KBM-7 (cell line): Measurements from ENCODE around the gene SBK1.
"Not testable (repeated sequence)": the region's sequence is repeated elsewhere in the genome, so short reads cannot be mapped to it uniquely, and the experiment has no call there.

Source experiments
- DNase-seq: peaks from one replicate; pipeline ENCODE4 v3.0.0-alpha.2; 2015
- in situ Hi-C: fragments of 300-500 bp; cut with MboI; formaldehyde crosslinking; loops from 2 replicates; pipeline ENCODE4 v1.14.3; 2020; ENCODE audit warnings: low sequenced_read_pairs, low pct_unique_long_range_greater_than_20kb, mixed read lengths

Gene SBK1

DNA sequence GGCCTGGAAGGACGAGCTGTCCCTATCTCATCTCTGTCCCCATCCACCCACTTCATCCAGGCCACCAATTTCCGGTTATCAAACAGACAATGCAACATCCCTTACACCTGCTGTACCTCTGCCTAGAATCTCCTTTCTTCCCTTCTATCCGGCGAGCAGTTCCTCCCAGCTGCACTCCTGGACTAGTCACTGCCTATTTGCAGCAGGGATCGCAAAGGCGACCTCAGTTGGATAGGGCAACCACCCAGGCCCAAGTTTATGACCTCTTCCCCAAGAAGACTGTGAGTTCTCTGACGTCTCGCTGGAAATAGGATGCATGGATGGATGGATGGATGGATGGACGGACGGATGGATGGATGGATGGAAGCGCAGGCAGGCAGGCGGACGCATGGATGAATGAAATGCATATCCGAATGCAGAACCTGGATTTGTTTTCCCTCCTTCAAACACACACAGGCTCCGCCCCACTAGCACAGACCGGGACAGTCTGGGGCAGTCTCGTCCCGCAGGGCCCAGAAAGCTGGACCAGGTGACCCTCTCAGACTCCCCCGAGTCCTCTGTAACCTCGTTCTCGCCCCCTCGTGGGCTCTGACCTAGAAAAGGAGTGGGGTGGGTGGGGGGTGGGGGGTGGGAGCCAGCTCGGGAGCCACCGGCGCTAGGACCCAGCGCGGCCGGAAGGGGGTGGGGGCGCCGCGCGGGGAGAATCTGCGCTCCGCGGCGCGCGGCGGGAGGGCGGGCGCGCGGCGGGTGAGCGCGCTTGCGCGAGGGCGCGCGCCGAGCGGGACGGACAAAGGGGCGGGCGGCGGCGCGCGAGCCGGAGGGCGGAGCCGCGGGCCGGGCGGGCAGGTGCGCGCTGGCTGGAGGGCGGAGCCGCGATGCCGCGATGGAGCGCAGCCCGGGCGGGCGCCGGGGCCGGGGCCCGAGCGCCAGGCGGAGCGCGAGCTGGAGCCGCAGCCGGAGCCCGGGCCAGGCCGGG is at the start of gene SBK1:
Gene SBK1, plus strand, starts transcription at position 875 of the 976 bp plus-strand sequence. CDS start 24,867 bp downstream, outside the sequence.
- in situ Hi-C loops = no loop called here
- peak; percentile 52 for DNase-seq

DNA sequence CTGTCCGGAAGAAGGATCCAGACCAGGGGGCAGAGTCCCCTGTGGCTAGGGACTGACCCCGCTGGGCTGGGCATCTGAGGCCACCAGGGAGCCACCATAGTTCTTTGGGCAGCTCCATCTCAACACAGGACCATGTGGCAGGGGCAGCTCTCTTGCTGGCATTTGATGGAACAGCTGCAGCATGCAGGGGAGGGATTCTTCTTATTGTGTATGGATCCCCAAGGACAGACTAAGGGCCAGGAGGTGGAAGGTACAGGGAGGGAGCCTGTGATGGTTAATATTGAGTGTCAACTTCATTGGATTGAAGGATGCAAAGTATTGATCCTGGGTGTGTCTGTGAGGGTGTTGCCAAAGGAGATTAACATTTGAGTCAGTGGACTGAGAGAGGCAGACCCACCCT is 42.8 kb upstream of the SBK1 start:
- DNase-seq, in situ Hi-C loops: not testable (repeated sequence)

DNA sequence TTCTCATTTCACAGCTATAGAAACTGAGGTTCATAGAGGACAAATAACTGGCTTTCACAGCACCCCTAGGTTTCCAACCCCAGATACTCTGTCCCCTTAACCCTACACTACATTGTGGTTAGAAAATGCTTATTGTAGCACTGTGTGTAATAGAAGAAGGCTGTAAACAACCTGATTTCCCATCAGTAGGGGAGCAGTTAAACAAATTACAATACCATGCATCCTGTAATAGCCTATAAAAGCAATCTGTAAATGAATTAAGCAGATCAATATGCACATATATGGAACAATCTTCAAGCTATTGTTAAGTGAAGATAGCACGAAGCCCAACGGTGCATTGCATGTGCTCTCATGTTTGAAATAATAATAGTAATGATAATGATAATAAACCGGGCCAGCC is 41.3 kb upstream of the SBK1 start:
- no peak for DNase-seq
- in situ Hi-C loops = no loop called here

DNA sequence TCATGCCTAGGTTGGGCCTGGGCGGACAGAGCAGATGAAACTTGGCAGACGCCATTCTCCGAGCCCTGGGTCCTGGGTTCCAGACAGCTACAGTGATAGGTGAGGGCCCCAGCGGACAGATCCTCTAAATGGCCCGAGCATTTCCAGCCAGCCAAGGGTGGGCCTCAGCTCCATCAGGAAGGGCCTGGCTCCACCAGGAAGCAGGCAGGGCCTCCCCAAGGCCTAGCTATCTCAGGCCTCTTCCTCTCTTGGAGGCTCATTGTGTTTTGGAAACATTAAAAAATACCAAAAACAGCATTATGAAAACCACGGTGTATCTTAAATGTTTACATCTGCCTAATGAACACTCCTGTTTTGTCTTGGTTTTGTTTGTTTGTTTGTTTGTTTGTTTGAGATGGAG is 38.2 kb upstream of the SBK1 start:
- in situ Hi-C loops = no loop called here

DNA sequence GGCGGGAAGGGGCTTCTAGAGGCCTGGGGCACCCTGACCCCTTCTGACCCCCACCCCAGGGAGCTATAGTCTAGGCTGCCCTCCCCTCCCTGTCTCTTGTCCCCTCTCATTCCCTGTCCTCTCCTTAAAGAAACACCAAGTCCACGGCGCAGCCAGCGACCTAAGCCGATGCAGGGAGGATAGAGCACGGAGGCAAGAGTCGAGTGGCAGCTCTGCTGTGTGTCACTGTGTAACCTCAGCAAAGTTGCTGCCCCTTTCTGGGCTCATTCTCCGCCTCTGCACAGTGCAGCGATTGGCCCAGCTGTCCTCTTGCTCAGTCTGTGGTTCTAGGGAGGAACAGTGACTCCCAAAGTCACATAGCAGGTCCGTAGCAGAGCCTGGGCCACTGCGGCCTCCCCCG is 36.5 kb upstream of the SBK1 start:
- DNase-seq = no peak
- in situ Hi-C loops = no loop called here

More for the DNA sequence above, 38.2 kb upstream of the SBK1 start:
- DNase-seq = no peak

DNA sequence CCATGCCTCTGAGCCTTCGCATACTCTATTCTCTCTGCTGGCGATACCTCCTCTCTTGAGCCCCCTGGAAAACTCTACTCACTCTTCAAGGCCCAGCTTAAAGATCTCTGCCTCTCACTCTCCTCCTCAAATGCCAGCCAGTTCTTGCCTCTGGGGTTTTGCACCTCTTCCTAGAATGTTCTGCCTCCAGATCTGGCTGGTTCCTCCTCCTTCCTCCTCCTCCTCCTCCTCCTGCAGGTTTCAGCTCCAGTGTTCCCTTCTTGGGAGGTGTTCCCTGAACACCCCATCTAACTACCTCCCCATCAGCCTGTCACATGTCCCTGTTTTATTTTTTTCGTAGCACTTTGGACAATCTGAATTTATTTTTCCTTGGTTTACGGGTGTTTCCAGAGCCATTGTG is 35.1 kb upstream of the SBK1 start:
- in situ Hi-C loops = no loop called here
- DNase-seq = no peak

DNA sequence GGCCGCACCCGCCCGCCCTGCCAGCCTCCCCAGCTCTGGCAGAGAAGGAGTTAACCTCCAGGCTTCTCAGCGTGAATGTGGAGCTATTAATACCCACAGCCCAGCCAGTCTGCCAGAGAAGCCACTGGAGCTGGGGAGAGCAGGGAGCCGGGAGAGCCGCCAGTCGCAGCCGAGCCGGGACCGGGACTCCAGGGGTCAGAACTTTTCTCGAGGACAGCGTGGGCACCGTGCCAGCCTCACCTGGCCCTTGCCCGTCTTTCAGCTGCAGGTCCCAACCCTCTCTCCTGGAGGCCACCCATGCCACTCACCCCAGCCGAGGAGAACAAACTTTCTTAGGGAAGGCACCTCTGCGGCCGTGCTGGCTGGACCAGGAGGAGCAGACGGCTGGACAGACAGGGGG is 33.8 kb upstream of the SBK1 start:
- DNase-seq = no peak
- in situ Hi-C loops = no loop called here

DNA sequence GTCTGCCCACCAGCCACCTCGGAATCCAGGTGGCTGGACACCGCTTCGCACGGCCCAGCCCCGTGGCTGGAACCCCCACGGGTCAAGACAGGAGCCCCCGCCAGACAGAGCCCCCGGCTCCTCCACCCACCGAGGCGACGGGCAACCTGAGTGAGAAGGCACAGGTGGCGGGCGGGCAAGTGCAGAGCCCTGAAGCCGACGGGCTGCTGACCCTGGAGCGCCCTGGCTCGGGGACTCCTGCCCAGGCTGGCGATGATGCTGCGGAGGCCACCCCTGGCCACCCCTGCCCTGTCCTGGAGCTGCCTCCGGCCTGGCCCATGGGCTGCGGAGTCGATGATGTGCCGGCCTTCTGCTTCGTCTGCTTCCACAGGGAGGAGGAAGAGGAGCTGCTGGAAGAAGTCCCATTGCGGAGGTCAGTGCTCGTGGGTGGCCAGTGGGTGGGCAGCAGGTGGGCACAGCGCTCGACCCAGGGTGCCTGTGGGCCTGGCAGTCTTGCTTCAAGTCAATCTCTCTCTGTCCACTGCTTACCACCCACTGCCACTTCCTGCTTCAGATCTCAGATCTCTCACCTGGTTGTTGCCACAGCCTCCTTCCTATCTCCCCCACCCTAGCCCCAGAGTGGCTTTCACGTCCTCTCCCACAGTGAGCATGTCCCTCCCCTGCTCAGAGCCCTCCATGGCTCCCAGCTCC is 33.1 kb upstream of the SBK1 start:
- in situ Hi-C loops = no loop called here
- DNase-seq = no peak

DNA sequence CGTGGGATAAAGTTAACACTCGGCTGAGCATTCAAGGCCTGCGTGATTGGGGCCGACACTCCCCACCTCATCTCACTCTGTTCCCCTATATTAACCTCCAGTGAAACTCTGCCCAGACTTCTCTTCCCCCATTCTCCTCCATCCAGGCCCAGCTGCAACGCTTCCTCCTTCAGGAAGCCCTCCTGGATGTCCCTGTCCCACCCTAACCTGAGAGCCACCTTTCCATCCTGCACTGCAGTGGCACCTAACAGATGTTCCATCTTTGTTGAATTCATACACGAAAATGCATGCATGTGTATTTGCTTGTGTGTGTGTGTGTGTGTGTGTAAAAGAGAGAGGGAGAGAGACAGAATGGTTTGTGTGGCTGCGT is 32.6 kb upstream of the SBK1 start:
- no peak for DNase-seq
- in situ Hi-C loops = no loop called here

DNA sequence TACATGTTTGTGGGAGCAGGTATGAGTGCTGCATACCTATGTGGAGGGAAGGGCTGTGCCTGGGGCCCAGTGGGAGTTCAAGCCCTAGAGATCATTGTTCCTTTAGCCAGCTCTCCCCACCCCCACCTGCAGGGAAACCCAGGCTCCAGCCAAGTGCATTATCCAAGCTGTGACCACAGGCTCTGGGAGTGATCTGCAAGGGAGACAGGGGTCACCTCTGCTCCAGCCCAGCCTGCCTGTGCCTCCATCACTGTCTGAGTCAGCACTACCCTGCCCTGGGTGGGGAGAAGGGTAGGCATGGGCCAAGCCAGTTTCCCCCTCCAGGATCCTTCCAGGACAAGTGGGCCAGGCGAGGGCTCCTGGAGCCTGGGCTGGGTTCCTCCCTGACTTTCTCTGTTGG is 32.1 kb upstream of the SBK1 start:
- DNase-seq = no peak
- in situ Hi-C loops = no loop called here

DNA sequence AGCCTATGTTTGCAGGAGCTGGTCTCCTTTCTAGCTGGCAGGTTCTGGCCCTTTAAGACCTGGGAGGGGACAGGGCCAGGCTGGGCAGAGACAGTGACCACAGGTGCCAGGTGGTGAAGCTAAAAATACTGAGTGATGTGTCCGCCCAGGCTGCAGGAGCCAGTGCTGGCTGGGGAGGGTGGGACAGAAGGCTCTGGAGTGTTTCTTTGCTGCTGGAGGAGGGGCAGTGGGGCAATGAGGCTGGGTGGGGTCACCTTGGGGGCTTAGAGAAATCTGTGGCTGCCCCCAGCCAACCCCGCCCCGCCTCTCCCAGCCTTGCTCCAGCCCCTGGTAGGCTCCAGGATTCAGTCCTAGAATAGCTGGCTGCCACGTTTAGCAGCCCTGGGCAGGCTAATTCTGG is 30.4 kb upstream of the SBK1 start:
- in situ Hi-C loops = no loop called here
- no peak for DNase-seq

DNA sequence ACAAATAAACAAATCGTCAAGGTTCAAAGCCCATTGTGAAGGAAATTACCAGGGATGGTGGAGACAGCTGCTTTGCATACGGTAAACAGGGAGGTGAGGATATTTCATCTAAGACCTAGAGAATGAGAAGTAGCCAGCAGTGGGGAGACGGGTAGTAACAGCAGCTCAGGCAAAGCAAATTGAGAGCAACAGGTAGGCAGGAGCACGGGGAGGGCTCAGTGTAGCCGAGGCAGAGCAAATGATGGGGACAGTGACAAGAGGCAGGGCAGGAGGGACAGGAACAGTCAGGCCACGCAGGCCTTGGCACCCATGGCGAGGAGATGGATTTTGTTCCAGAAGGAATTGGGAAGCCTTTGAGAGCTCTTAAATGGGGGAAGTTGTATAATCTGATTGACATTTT is 29.0 kb upstream of the SBK1 start:
- no peak for DNase-seq
- in situ Hi-C loops = no loop called here

DNA sequence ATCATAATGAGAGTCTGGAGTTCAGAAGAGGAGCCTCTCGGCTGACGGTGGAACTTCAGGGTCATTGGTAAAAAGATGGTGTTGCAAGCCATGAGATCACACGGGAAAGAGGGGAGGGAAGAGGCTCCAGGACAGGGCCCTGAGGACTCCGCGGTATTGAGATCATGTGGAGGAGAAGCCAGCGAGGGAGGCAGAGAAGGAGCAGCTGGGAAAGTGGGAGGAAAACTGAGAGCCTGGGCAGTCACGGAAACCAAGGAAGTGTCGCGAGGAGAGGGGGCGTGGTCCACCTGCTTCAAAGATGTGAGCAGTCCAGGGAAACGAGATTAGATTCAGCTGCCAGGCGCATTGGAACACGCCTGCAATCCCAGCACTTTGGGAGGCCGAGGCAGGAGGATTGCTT is 27.7 kb upstream of the SBK1 start:
- in situ Hi-C loops = no loop called here
- DNase-seq = peak; percentile 78

DNA sequence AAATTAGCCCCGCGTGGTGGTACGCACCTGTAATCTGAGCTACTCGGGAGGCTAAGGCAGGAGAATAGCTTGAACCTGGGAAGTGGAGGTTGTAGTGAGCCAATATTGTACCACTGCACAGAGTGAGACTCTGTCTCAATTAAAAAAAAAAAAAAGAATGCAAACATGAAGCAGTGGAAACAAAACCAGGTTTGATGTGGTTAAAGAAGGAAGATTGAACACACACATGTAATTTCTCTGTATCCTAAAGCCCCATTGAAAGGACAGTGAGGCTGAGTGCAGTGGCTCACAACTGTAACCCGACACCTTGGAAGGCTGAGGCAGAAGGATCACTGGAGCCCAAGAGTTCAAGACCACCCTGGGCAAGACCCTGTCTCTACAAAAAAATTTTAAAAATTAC is 26.5 kb upstream of the SBK1 start:
- DNase-seq = no peak
- in situ Hi-C loops = no loop called here

DNA sequence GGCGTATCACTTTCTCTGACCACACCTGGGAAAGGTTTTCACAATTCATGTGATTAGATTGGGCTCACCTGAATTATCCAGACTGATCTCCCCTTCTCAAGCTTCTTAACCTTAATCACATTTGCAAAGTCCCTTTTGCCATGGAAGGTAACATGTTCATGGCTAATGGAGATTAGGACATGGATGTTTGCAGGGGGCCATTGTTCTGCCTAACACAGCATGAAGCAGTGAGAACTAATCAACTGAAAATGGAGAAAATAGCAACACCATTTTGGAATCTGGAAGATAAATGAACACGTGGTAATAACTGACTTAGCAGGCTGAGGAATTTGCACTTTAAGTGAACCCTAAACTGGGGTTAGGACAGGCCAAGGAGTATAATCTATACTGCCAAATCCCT is 25.0 kb upstream of the SBK1 start:
- DNase-seq = no peak
- in situ Hi-C loops = no loop called here

DNA sequence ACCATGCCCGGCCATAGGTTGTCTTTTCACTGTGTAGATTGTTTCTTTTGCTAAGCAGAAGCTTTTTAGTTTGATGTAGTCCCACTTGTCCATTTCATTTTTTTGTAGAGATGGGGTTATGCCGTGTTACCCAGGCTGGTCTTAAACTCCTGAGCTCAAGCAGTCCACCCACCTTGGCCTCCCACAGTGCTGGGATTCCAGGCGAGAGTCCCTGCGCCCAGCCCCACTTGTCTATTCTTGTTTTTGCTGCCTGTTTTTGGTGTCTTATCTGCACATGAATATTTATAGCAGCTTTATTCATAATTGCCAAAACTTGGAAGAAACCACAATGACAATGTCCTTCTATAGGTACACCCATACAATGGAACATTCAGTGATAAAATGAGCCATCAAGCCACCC is 18.8 kb upstream of the SBK1 start:
- in situ Hi-C loops = no loop called here
- DNase-seq = no peak

DNA sequence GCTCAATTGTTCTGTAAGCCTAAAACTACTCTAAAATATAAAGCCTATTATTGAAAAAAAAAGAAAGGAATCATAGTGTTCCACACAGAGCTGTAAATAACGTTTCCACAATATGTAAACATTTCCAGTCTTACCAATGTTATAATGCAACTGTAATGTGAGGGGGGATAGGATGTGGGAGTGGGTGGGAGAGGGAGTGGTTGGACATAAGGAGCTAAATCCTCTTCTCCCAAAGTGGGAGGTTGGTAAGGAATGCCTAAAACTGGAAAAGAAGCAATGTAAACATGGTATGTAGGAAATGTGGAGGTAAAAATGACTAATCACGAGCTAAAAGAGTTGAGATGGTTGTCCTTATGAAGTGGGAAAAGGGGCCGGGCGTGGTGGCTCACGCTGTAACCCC is 17.6 kb upstream of the SBK1 start:
- in situ Hi-C loops = no loop called here

DNA sequence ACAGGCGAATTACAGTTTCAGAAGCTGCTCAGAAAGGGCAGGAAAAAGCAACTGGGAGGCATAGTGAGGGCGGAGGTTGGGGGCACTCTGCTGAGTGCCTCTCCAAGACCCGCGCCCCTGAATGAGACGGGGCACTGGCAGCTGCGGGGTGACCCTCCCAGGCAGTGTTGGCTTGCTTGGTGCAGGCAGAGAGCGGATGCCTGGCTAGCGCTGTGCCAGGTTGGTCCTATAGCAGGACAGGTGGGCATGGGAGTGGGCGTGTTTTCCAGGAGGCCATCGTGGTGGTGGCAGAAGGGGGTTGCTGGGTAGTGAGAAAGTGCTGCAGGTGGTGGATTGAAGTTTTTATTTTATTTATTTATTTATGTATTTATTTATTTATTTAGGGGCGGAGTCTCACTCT is 16.0 kb upstream of the SBK1 start:
- in situ Hi-C loops = no loop called here
- no peak for DNase-seq

More for the DNA sequence above, 17.6 kb upstream of the SBK1 start:
- DNase-seq = no peak

DNA sequence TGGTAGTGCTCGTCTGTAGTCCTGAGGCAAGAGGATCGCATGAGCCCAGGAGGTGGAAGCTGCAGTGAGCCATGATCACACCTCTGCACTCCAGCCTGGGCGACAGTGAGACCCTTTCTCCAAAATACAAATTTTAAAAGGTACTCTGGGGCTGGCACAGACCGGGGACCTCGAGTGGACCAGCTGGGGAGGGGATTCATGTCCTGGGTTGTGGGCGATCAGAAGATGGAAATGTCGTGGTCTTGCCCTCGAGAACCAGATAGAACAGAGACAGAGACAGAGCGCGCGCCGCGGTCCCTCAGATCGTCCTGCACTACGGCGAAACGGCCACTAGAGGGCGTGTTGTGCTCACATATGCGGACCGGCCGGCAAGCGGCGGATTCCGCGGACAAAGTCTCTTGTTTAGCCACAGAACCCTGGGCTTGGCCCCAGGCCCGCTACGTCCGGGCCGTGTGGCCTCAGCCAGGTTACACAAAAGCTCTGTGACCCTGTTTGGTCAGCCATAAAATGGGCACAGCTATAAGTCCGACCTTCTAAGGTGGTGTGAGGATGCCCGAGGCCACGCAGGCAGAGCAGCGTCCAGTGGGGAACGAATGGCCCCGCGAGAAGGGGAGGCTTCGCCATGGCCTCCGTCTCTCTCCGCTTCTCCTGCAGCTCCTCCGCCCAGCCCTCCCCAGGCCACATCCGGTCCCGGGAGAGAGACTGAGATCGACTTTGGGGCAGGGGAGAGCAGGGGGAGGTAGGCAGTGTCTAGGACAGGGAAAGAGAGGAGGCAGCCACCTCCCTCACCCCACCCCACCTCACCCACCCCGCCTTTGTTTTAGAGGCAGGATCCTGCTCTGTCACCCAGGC is 14.6 kb upstream of the SBK1 start:
- DNase-seq = peak; percentile 87

DNA sequence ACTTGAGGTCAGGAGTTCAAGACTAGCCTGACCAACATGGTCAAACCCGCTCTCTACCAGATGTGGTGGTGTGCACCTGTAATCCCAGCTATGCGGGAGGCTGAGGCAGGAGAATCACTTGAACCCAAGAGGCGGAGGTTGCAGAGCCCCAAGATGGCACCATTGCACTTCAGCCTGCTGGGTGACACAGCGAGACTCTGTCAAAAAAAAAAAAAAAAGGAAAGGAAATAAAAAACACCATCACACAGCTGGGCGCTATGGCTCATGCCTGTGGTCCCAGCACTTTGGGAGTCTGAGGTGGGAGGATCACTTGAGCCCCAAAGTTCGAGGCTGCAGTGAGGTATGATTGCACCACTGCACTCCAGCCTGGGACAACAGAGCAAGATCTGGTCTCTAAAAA is 13.3 kb upstream of the SBK1 start:
- no peak for DNase-seq
- in situ Hi-C loops = no loop called here

More for the DNA sequence above, 14.6 kb upstream of the SBK1 start:
- in situ Hi-C loops = no loop called here
